Neural progenitor cell (in vitro differentiated cells): Measurements from ENCODE around the gene KITLG. TPM values are rescaled to one million over a fixed set of nuclear protein-coding genes. Genes with fewer than 3 reads are reported as not detected.

Experiments
- DNase-seq: peaks from one replicate; pipeline ENCODE4 v3.0.0-alpha.2; 2016; ENCODE audit warnings: low spot score
- H2AFZ ChIP-seq: fragments of 200-600 bp; sonication (generic); replicated peaks from 2 replicates; pipeline ENCODE4 v1.6.1; 2016; ENCODE audit warnings: antibody characterized with exemption
- H3F3A ChIP-seq: fragments of 200-600 bp; sonication (generic); 2 replicates; pipeline ENCODE4 v1.6.1; 2016; ENCODE audit warnings: antibody characterized with exemption, low read depth
- H3K27ac ChIP-seq: fragments of 200-600 bp; sonication (generic); 2 replicates; pipeline ENCODE4 v1.5.1; 2016; ENCODE audit warnings: mild to moderate bottlenecking
- H3K27me3 ChIP-seq: fragments of 200-600 bp; sonication (generic); 2 replicates; pipeline ENCODE4 v1.6.1; 2016; ENCODE audit warnings: mild to moderate bottlenecking, moderate library complexity
- H3K36me3 ChIP-seq: fragments of 200-600 bp; sonication (generic); 2 replicates; pipeline ENCODE4 v1.5.1; 2016
- H3K4me1 ChIP-seq: fragments of 200-600 bp; sonication (generic); 2 replicates; pipeline ENCODE4 v1.6.1; 2016; ENCODE audit warnings: mixed run types
- H3K4me2 ChIP-seq: fragments of 200-600 bp; sonication (generic); 2 replicates; pipeline ENCODE4 v1.6.1; 2016
- H3K4me3 ChIP-seq: fragments of 200-600 bp; sonication (generic); 2 replicates; pipeline ENCODE4 v1.5.1; 2016
- H3K79me2 ChIP-seq: fragments of 200-600 bp; sonication (generic); 2 replicates; pipeline ENCODE4 v1.6.1; 2016; ENCODE audit warnings: low read depth
- H3K9ac ChIP-seq: fragments of 200-600 bp; sonication (generic); 2 replicates; pipeline ENCODE4 v1.6.1; 2016
- H3K9me3 ChIP-seq: fragments of 200-600 bp; sonication (generic); 2 replicates; pipeline ENCODE4 v1.5.1; 2016; ENCODE audit warnings: low read depth
- H4K20me1 ChIP-seq: fragments of 200-600 bp; sonication (generic); 2 replicates; pipeline ENCODE4 v1.6.1; 2016; ENCODE audit warnings: low read depth
- H3K27ac Mint-ChIP-seq: 3 replicates; pipeline ENCODE4 v1.8.0; 2021; ENCODE audit warnings: mixed read lengths
- H3K27me3 Mint-ChIP-seq: 2 replicates; pipeline ENCODE4 v1.8.0; 2022; ENCODE audit warnings: low read depth, mild to moderate bottlenecking, inconsistent platforms, moderate library complexity, mixed read lengths; ENCODE audit not compliant: insufficient read depth
- H3K36me3 Mint-ChIP-seq: 3 replicates; pipeline ENCODE4 v1.8.0; 2021; ENCODE audit warnings: mixed read lengths
- H3K4me1 Mint-ChIP-seq: 3 replicates; pipeline ENCODE4 v1.8.0; 2021; ENCODE audit warnings: mixed read lengths
- H3K4me3 Mint-ChIP-seq: 3 replicates; pipeline ENCODE4 v1.8.0; 2021; ENCODE audit warnings: mild to moderate bottlenecking, moderate library complexity, mixed read lengths
- H3K9me3 Mint-ChIP-seq: 3 replicates; pipeline ENCODE4 v1.8.0; 2020; ENCODE audit warnings: mixed read lengths
- CTCF ChIP-seq: fragments of 200-600 bp; sonication (generic); IDR thresholded peaks from 2 replicates; pipeline ENCODE4 v1.5.1; 2017; ENCODE audit warnings: antibody characterized with exemption, mild to moderate bottlenecking
- EZH2 ChIP-seq: fragments of 200-600 bp; sonication (generic); IDR thresholded peaks from 2 replicates; pipeline ENCODE4 v1.6.1; 2017; ENCODE audit warnings: antibody characterized with exemption, mild to moderate bottlenecking, moderate library complexity
- EZH2phosphoT487 ChIP-seq: fragments of 200-600 bp; sonication (generic); IDR thresholded peaks from 2 replicates; pipeline ENCODE4 v1.6.1; 2017; ENCODE audit warnings: antibody characterized with exemption
- total RNA-seq: library from RNA; depleted of rRNA; stranded (reverse); fragments of >200 nt; gene quantifications from 2 replicates; pipeline ENCODE4 v1.2.3, GENCODE V29; 2015; ENCODE audit warnings: low replicate concordance

KITLG gene
- total RNA-seq, 1 donor from 2014 or later: 1.0 TPM

- TF ChIP-seq EZH2 (no peak), EZH2phosphoT487 (no peak), CTCF (no peak)
- Mint-ChIP-seq H3K27ac (no peak overlapping the region), H3K4me1 (peaks cover 8% of the 10 kb centered on the region), H3K27me3 (no peaks in the 10 kb centered on the region), H3K4me3 (no peak overlapping the region), H3K36me3 (no peaks in the 10 kb centered on the region), H3K9me3 (no peaks in the 10 kb centered on the region)
- H3K4me2 ChIP-seq: no peak overlapping the region
- H3K4me1 ChIP-seq: peaks cover 14% of the 10 kb centered on the region
- no peak overlapping the region for H2AFZ ChIP-seq
- H3F3A ChIP-seq: no peaks in the 10 kb centered on the region
- H3K27ac ChIP-seq: no peak overlapping the region
- no peaks in the 10 kb centered on the region for H3K27me3 ChIP-seq
- no peak overlapping the region for H3K9ac ChIP-seq
- peak; percentile 21 for DNase-seq
- H3K79me2 ChIP-seq: no peaks in the 10 kb centered on the region
- no peaks in the 10 kb centered on the region for H3K9me3 ChIP-seq
- H3K4me3 ChIP-seq: no peak overlapping the region
- no peaks in the 10 kb centered on the region for H3K36me3 ChIP-seq
- H4K20me1 ChIP-seq: no peaks in the 10 kb centered on the region
Measured at GRCh38 chr12:88594780-88595179, 14.5 kb upstream of the KITLG start.

- no peak overlapping the region for H3K4me3 Mint-ChIP-seq
- Histone ChIP-seq H3K9me3 (no peaks in the 10 kb centered on the region), H3F3A (no peaks in the 10 kb centered on the region), H3K79me2 (no peaks in the 10 kb centered on the region), H3K4me1 (peaks cover 14% of the 10 kb centered on the region), H3K27ac (no peak overlapping the region), H3K27me3 (no peaks in the 10 kb centered on the region), H4K20me1 (no peaks in the 10 kb centered on the region), H3K4me3 (no peak overlapping the region), H3K9ac (no peak overlapping the region), H2AFZ (no peak overlapping the region), H3K36me3 (no peaks in the 10 kb centered on the region), H3K4me2 (no peak overlapping the region)
- no peaks in the 10 kb centered on the region for H3K27me3 Mint-ChIP-seq
- H3K4me1 Mint-ChIP-seq: peaks cover 8% of the 10 kb centered on the region
- no peak overlapping the region for H3K27ac Mint-ChIP-seq
- DNase-seq: no peak
- TF ChIP-seq EZH2 (no peak), EZH2phosphoT487 (no peak), CTCF (no peak)
- H3K9me3 Mint-ChIP-seq: peaks cover 10% of the 10 kb centered on the region
- no peaks in the 10 kb centered on the region for H3K36me3 Mint-ChIP-seq
Measured at GRCh38 chr12:88591343-88591742, 11.1 kb upstream of the KITLG start.

GRCh38 chr12:88590851-88591250 lies 10.6 kb upstream of the KITLG start:
- no peaks in the 10 kb centered on the region for H3K79me2 ChIP-seq
- Mint-ChIP-seq H3K27ac (no peak overlapping the region), H3K36me3 (peaks cover 1% of the 10 kb centered on the region), H3K27me3 (peaks cover 2% of the 10 kb centered on the region), H3K4me3 (no peak overlapping the region), H3K9me3 (peaks cover 12% of the 10 kb centered on the region), H3K4me1 (peaks cover 8% of the 10 kb centered on the region)
- no peaks in the 10 kb centered on the region for H3K27me3 ChIP-seq
- no peaks in the 10 kb centered on the region for H3K36me3 ChIP-seq
- TF ChIP-seq CTCF: no peak
- no peak for TF ChIP-seq EZH2phosphoT487
- TF ChIP-seq EZH2: no peak
- no peak overlapping the region for H3K4me2 ChIP-seq
- no peak overlapping the region for H3K9ac ChIP-seq
- no peaks in the 10 kb centered on the region for H3F3A ChIP-seq
- no peak overlapping the region for H3K27ac ChIP-seq
- H3K9me3 ChIP-seq: no peaks in the 10 kb centered on the region
- no peak for DNase-seq
- no peak overlapping the region for H2AFZ ChIP-seq
- no peaks in the 10 kb centered on the region for H4K20me1 ChIP-seq
- peaks cover 14% of the 10 kb centered on the region for H3K4me1 ChIP-seq
- no peak overlapping the region for H3K4me3 ChIP-seq
